GM12872 (cell line): ENCODE results near the gene FAM72A.

Experiments used
- TF ChIP-seq, protein P1 (sequence below): IDR thresholded peaks from 3 replicates; pipeline ENCODE4 v1.5.1; 2011; ENCODE audit warnings: low read depth, mild to moderate bottlenecking, low read length, moderate library complexity; ENCODE audit not compliant: insufficient read depth

Gene FAM72A

DNA sequence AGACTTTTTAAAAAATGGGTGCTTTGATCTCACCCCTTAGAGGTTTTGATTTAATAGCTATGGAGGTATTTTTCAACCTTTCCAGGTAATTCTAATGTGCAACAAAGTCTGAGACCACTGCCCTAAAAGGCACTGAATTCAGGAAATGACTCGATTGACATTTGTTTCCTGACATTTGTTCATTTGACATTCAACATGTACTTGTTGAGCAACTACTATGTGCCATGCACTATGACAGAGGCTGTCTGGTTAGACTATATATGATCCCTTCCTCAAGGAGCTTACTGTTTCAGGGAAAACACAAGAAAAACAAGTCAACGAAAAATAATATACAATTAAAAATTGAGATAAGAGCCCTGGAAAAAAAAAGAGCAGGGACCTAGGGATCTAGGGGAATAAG is 59.9 kb downstream of the FAM72A start:
- TF ChIP-seq, protein P1, sequence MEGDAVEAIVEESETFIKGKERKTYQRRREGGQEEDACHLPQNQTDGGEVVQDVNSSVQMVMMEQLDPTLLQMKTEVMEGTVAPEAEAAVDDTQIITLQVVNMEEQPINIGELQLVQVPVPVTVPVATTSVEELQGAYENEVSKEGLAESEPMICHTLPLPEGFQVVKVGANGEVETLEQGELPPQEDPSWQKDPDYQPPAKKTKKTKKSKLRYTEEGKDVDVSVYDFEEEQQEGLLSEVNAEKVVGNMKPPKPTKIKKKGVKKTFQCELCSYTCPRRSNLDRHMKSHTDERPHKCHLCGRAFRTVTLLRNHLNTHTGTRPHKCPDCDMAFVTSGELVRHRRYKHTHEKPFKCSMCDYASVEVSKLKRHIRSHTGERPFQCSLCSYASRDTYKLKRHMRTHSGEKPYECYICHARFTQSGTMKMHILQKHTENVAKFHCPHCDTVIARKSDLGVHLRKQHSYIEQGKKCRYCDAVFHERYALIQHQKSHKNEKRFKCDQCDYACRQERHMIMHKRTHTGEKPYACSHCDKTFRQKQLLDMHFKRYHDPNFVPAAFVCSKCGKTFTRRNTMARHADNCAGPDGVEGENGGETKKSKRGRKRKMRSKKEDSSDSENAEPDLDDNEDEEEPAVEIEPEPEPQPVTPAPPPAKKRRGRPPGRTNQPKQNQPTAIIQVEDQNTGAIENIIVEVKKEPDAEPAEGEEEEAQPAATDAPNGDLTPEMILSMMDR, result no peak

DNA sequence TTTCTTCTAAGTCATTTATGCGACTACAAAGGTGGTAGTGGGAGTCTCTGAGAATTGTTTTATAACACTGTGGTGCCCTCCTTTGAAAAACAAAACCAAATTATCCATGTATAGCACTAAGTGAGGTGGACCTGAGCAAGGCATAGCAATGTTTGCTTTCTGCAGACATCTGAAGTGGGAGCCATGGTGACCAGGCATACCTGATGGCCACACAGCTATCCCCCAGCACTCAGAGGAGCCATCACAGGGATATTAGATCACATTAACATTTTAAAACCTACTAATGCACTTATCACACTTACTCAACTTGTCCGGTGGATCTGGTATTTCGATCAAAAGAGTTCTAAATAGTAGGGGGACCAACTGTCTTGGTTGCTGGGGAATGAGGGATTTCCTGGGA is 60.6 kb downstream of the FAM72A start:
- TF ChIP-seq, protein P1, result no peak

DNA sequence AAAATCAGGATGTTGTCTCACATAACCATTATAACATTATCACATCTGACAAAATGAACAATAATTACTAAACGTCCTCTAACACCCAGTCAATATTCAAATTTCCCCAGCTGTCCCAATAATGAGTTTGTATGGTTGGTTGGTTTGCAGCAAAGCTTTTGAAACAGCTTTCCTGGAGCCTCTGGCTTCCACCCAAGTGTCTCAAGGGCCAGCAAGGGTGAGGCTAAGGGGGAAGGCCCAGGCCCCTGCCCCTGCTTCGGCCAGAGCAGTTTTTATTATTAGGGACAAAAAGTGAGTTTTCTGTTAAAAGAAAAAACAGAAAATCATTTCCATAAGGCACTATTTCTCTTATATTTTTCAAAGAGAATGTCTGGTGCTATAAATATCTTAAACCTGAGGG is 66.4 kb downstream of the FAM72A start:
- TF ChIP-seq, protein P1, result no peak
